Brain pericyte (primary cell): Measurements from ENCODE around the gene DGKH.

Experiments used
- DNase-seq: peaks from one replicate; pipeline ENCODE4 v3.0.0-alpha.2; 2012; ENCODE audit warnings: low read depth, low spot score

Gene DGKH, protein sequence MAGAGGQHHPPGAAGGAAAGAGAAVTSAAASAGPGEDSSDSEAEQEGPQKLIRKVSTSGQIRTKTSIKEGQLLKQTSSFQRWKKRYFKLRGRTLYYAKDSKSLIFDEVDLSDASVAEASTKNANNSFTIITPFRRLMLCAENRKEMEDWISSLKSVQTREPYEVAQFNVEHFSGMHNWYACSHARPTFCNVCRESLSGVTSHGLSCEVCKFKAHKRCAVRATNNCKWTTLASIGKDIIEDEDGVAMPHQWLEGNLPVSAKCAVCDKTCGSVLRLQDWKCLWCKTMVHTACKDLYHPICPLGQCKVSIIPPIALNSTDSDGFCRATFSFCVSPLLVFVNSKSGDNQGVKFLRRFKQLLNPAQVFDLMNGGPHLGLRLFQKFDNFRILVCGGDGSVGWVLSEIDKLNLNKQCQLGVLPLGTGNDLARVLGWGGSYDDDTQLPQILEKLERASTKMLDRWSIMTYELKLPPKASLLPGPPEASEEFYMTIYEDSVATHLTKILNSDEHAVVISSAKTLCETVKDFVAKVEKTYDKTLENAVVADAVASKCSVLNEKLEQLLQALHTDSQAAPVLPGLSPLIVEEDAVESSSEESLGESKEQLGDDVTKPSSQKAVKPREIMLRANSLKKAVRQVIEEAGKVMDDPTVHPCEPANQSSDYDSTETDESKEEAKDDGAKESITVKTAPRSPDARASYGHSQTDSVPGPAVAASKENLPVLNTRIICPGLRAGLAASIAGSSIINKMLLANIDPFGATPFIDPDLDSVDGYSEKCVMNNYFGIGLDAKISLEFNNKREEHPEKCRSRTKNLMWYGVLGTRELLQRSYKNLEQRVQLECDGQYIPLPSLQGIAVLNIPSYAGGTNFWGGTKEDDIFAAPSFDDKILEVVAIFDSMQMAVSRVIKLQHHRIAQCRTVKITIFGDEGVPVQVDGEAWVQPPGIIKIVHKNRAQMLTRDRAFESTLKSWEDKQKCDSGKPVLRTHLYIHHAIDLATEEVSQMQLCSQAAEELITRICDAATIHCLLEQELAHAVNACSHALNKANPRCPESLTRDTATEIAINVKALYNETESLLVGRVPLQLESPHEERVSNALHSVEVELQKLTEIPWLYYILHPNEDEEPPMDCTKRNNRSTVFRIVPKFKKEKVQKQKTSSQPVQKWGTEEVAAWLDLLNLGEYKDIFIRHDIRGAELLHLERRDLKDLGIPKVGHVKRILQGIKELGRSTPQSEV

DNA sequence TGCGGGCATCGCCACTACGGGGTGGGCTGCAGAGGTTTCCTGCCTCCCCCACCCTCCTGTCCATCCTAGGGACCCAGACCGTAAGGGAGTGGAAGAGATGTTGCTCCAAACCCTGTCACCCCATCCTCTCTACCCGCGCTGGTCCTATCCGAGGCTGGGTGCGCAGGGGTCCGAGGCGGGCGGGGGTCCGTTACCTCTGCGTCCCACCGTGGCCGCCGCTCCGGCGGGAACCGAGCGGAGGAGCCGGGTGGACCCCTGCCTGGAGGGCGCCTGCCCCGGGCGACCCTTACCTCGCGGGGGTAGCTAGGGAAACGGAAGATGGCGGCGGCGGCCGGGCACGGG lies at the start of gene DGKH:
DGKH (plus strand) TSS at position 307 of the 342 bp plus-strand sequence. CDS start 126 bp downstream, outside the sequence.
- DNase-seq = no peak

DNA sequence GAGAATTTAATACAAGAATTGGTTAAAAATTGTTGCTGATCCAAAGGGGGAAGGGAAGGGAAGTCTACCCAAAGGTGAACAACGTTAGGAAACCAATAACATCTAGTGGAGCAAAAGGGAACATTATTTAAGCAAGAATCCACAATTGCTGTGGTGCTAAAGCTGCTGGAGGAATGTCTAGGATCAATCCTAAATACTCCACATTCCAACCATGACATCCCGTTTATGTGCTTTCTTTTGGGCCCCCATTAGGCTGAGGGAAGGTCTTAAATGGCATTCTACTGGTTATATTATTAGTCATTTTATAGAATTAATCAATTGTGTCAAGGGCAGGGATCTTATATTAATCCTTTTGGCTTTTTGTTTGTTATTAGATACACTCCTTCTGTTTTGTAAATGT lies 47.6 kb upstream of the DGKH start:
- no peak for DNase-seq

DNA sequence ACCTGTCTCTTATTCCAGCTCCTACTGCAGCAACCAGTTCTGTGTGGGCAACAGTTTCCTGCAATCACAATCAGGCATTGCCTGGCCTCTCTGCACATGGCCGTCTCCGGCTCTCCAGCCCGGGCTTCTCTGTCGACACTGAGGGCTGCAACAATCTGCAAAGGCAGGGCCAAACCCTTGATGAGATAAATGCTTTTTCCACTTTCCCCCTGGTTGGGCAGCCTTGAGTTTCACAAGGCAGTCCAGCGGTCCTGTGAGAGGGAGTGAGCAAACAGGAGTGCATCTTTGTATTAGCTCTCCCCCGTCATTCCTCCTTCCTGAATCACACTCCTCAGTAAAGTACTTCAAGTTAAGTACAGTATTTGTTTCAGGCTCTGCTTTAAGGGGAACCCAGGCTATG lies 46.9 kb upstream of the DGKH start:
- no peak for DNase-seq

DNA sequence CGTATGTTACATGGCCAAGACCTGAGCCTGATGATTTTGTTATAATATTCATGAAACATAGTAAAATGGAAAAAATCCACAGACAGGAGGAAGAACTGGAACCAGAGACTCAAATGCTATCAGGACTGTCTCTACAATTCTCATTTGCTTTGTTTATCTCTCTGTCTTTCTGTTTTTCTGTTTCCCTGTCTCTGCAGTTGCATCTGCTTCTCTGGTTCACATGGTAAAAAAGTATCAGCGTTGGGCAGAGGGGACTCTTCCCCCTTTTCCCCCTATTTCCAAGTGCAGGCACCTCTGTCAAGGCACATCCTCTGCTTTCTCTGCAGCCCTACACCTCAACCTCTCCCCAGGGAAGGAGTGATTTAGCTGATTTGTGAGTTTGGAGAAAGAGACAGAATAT lies 46.4 kb upstream of the DGKH start:
- no peak for DNase-seq

DNA sequence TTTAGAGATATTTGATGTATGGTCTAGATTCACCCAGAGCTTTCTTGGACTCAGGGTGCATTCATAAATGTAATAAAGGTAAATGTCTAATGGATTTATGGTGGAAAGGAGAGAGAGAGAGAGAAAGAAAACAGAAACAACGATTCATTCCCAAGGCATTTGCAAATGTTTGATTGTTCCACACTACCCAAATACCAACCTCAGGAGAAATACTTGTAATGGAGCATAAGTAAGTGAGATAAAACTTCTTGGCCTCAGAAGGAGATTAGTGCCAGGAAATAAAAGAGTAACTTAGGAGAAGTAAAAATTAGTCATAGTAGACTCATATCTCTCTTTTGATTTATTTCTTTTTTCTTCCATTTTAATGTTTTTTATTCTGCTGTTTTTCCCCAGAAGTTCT lies 40.6 kb upstream of the DGKH start:
- no peak for DNase-seq

DNA sequence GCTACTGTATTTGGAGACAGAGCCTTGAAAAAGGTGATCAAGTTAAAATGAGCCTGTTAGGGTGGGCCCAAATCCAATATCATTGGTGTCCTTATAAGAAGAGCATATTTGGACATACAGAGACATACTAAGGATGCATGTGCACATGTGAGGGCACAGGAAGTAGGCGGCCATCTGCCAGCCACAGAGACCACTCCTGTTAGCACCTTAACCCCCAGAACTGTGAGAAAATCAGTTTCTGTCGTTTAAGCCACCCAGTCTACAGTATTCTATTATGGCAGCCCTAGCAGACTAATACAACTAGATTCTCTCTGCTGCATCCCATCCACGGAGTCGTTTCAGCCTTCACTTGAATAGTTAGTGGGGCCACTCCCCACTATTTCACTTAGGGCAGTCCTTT lies 39.4 kb upstream of the DGKH start:
- DNase-seq = no peak

DNA sequence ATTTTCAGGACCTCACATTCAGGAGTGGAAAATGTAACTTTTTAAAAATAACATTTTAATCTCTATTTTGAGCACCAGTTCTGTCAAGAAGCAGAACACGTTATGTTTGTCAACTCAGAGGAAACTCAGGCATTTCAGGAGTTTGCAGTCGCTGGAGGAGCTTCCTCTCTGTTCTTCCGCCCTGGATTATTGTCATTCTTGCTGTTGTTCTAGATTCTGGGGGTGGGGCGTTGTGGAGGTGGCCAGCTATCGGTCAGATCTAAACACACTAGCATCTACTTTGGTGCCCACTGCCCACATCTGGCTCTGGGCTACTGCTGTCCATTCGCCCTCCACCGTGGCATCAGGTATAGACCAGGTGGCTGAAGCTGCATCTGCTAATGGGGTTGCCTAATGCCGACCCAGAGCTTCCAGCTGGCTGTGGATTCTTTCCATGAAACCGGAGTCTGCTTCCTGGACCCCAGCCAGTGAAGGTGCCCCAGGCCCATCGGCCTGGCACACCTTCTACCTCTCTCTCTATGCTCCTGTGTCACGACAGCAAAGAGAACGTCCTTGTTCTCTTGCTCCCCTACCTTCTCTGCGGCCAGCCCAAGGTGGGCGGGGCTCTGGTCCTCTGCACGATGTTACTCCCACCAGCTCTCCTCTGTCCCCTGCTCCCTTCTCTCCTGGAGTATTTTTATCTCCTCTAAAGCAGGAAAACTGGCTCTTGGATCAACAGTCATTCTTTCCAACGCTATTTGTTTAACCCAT lies 36.7 kb upstream of the DGKH start:
- DNase-seq = no peak

DNA sequence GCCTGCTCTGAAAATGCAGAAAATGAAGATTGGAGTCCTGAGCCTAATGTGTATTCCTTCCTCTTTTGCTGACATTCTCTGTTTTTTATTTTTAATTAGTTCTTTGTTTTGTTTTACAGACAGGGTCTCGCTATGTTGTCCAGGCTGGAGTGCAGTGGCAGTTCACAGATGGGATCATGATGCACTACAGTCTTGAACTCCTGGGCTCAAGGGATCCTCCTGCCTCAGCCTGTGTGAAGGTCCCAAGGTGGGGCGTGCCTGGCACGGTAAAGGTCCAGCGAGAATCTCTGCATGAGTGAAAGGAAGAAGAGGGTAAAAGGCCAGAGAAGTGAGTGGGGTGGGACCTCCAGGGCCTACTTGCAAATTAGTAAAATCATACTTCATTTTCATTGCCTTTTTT lies 34.3 kb upstream of the DGKH start:
- DNase-seq = no peak

DNA sequence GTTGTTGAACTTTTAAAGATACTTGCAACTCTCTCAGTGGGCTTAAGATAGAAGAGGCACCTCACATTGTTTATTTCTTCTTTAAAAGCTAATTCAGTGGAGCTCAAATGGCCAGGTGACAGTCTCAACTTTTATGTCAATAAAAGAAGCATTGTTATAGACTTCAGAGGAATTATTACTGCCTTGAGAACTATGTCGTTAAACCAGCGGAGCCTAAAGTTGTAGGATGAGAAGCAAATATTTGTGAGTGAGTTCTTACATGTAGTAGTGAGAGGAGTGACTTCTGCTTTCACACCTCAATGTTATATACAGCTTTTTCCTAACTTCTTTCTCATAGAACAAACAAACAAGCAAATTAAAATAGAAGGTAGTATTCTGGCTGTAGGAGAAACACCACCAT lies 31.2 kb upstream of the DGKH start:
- no peak for DNase-seq

DNA sequence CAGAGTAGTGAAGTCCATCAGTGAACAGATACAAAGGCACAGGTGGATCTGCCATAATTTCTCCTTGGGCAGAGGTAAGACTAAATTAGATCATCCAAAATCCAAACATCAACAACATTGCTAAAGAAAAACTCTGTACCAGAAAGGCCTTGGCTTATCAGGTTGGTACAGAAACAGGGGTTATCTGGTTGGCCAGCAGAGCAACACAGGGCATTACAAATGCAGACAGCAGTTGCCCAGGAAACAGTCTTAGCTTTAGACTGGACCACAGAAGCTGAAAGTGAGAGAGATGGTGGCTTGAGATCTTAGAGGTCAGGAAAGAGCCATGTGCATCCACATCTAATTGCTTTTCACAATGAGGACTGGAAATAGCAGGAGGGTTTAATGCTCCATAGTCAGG lies 26.6 kb upstream of the DGKH start:
- DNase-seq = no peak

DNA sequence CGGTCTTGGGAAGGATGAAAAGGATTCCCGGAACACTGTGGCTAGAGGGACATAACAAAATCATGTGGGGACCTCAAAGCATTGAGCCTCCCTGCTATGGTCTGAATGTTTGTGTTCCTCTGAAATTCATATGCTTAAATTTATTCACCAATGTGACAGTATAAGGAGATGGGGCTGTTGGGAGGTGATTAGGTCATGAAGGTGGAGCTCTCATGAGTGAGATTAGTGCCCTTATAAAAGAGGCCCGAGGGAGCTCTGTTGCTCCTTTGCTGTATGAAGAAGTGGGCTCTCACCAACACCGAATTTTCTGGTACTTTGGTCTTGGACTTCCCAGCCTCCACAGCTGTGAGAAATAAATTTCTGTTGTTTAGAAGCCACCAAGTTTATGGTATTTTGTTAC lies 26.1 kb upstream of the DGKH start:
- no peak for DNase-seq

DNA sequence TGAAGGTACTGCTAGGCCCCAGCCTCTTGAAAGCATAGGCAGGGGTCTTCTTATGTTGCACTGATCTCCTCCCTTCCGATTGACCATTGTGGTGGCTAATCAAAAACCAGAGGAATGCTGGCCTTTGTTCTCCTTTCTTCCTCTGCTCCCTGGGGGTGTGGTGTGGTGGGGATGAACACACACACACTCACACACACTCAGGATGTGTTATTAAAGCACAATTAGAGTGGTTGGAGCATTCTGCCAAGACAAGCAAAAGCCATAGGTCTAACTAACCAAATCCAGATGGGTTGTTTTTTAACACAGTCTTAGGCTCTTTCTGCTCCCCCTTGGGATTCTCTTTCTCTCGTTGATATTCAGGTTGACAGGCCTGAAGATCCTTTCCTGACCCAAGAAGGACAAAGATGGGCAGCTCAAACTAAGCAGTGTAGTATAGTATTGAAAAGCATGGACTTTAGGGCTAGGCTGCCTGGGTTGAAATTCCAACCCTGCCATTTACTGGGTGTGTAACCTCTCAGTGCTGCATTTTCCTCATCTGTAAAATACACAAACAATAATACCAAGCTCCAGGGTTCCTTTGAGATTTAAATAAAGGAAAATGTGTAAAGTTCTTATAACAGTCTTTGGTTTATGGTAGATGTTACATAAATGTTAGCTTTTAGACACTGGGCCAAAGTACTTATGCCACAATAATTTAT lies 25.5 kb upstream of the DGKH start:
- DNase-seq = no peak

DNA sequence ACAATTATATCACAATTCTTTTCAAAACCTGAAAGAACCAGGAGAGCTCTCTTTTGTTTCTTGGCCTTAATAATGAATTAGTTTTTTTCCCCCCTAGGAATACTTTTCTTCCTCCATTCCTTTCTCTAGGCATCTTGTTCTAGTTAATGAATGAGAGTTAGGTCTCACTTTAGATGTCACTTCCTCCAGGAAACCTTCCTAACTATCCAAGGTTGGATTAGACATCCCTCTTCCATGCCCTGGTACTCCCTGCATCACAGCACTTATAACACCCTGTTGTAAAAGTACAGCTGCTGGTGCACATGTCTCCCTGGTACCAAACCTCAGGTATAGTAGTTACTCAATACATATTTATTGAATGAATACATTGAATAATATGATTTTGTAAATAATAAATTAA lies 21.2 kb upstream of the DGKH start:
- DNase-seq = no peak

DNA sequence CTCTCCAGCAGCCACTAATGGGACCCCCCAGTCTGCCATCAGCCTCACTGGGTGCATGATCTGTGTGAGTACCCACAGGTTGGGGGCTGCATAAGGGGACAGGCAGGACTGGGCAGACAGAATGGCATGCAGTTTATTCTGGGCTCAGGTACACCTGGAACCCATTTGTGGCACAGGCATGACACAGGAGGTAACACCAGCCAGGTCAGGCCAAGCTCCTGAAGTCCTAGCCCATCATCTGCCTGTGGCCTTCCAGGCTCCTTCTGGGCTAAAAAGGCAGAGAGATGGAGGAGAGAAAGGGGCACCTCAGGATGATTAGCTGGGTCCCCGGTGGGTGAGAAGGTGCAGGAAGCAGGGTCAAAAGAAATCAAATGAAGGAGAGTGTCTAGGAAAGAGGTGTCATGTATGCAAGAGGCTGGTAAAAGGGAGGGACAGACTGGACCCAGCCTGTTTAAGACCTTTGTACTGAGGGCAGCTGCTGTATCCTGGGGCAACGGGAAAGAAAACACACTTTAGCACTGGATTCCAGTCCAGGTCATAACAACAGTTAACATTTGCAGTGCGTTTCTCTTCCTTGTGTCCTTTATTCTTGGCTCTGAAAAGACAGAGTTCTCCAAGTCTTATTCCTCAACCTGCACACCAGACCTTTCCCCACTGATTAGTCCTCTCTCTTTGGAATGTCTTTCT lies 20.2 kb upstream of the DGKH start:
- DNase-seq = no peak

DNA sequence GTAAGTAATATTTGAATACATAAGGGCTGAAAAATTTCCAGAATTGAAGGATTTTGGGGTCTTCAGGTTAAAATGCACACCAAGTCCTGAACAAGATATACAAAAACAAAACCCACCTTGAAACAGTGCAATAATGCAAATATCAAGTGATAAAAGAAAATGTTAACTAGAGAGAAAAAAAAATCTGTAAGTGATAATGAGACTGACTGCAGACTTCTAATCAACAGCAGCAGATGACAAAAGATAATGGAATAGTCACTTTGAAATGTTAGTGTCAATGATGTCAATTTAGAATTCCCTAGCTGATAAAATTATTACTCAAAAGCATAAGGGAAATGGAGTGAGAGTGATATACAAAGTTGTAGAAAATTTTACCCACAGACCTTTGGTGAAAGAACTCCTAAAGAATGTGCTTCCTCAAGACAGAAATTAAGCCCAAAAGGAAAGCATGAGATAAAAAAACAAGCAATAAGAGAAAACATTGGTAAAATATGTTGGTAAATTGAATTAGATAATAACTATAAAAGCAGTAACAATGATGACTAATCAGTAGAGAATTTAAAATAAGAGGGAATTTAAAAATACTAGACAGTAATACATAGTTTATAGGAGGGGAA lies 12.4 kb upstream of the DGKH start:
- no peak for DNase-seq

DNA sequence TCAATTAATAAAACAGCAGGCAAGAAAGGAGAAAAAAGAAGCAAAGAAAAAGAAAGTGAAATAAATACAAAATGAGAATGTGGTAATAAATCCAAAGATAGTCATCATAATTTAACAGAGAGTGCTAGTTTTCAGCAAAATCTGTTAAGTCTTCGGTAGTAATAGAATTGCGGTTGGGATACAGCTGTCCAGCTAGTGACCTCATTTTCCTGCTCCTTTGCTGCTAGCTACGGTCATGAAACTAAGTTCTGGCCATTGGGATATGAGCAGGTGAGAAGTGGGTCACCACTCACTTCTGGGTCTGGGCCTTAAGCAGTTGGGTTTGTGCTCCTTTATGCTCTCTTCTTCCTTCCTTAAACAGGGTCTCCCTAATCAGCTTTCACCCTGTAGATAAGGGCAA lies 11.7 kb upstream of the DGKH start:
- no peak for DNase-seq

DNA sequence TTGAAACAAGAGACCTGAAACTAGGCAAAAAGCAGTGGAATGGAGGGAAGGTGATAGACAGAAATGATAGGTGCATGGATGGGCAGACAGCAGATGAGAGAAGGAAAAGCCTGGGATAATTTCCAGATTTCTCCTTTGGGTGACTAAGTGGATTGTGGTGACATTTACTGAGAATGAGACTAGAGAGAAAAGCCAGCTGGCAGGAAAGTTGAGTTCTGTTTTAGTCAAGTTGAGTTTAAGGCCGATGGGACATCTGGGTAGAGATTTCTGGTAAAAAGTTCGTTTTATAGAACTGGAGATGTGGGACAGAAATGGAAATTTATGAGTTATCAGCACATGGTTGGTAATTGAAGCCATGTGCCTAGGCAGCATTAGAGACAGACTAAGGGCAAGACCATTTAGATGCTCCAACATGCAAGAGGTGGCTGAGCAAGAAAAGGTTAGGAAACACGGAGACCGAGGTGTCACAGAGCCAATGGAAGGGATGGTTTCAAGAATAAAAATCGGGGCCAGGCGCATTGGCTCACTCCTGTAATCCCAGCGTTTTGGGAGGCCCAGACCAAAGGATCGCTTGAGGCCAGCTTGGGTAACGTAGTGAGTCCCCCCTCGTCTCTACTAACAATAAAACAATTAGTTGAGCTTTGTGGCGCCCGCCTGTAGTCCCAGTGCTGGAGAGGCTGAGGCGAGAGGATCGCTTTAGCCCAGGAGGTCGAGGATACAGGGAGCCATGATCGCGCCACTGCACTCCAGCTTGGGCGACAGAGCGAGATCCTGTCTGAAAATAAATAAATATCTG lies 9.6 kb upstream of the DGKH start:
- DNase-seq = no peak

DNA sequence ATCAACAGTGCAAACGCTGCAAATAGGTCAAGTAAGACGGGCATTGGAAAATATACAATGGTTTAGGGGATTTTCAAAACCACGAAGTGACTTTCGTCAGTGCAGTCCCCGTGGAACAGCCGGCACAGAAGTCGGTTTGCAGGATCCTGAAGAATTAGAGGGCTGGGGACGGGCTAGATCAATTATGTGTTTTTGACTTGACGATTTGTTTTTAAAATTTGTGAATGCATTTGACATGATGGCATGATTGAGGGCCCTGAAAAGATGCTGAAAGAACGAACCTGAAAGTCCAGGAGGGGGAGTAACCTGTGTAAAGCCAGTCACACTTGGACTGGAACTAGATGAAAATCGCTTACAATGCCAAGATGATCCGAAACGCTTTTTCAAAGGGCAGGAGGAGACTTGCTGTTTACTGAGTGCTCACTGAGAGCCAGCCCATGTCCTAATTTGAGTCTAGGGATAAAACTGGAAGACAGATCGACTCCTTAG lies 8.9 kb upstream of the DGKH start:
- no peak for DNase-seq
